K562 (cell line): ENCODE measurements around the gene PTPRM. TPM values are rescaled to one million over a fixed set of nuclear protein-coding genes. Genes with fewer than 3 reads are reported as not detected.

Experiments used
- ATAC-seq: fragments of 200-7000 bp; cut with Tn5 transposase; 3 replicates; pipeline ENCODE4 v1.9.1; 2020; ENCODE audit warnings: moderate library complexity
- BruUV-seq: library from RNA; stranded (reverse); fragments of 400-500 nt; replicated peaks from 2 replicates; lab custom pipeline; 2021; lab: Mats Ljungman, UMichigan
- CTCF ChIA-PET: fragments of 300-600 bp; formaldehyde crosslinking; extraction: SDS; loops from one replicate; lab custom pipeline; 2021; ENCODE audit warnings: low intra/inter-chr PET ratio; lab: Yijun Ruan, JAX
- POLR2A ChIA-PET: fragments of 300-600, 350-650 bp; sonication (Branson Sonifier 250); formaldehyde crosslinking; extraction: SDS; loops from one replicate; lab custom pipeline; 2021; ENCODE audit warnings: antibody characterized with exemption, inconsistent platforms; lab: Yijun Ruan, JAX
- DNase-seq, 4 experiments: peaks; one replicate each; pipeline versions ENCODE4 v3.0.0 to v3.0.0-alpha.2; 2011 to 2018; ENCODE audit warnings: low spot score in 3 of 4, mixed read lengths in 3 of 4; ENCODE audit errors: extremely low read depth in 1 of 4
- FAIRE-seq: peaks from 2 replicates; lab custom pipeline; 2011; peaks lifted over from hg19 to GRCh38; lab: Jason Lieb, UNC
- H2AFZ ChIP-seq: 2 replicates; pipeline ENCODE4 v1.6.0; 2011; ENCODE audit warnings: low read depth, low read length, control low read depth, inconsistent platforms
- H3K27ac ChIP-seq: fragments of 200-600 bp; 3 replicates; pipeline ENCODE4 v1.8.0; 2011; ENCODE audit warnings: low read depth, mild to moderate bottlenecking, control low read depth, inconsistent platforms, low read length, moderate library complexity, mixed read lengths; ENCODE audit errors: extremely low read depth
- H3K27me3 ChIP-seq, 2 experiments: fragments of 300-600 bp in 1 of 2; 2 replicates in 1 of 2; 3 replicates in 1 of 2; pipeline versions ENCODE4 v1.6.0 to v1.8.0; 2011; ENCODE audit warnings: inconsistent platforms in 2 of 2, low read length in 2 of 2, mild to moderate bottlenecking in 1 of 2, mixed read lengths in 1 of 2, moderate library complexity in 1 of 2; ENCODE audit not compliant: control insufficient read depth in 2 of 2, insufficient read depth in 2 of 2
- H3K36me3 ChIP-seq: fragments of 300-600 bp; 3 replicates; pipeline ENCODE4 v1.8.0; 2011; ENCODE audit warnings: mild to moderate bottlenecking, low read length, inconsistent platforms; ENCODE audit not compliant: control insufficient read depth, insufficient read depth
- H3K4me1 ChIP-seq, 2 experiments: fragments of 200-600 bp in 1 of 2; replicated peaks in 1 of 2; 2 replicates in 1 of 2; 3 replicates in 1 of 2; pipeline versions ENCODE4 v1.5.1 to v1.8.0; 2011; ENCODE audit warnings: inconsistent platforms in 2 of 2, low read length in 2 of 2, mild to moderate bottlenecking in 1 of 2, mixed read lengths in 1 of 2, moderate library complexity in 1 of 2; ENCODE audit not compliant: control insufficient read depth in 2 of 2, insufficient read depth in 2 of 2
- H3K4me2 ChIP-seq: 2 replicates; pipeline ENCODE4 v1.6.1; 2011; ENCODE audit warnings: low read length, control low read depth, inconsistent platforms, mixed read lengths; ENCODE audit not compliant: insufficient read depth
- H3K4me3 ChIP-seq: fragments of 200-600 bp; sonication (generic), shearing (Covaris generic); 2 replicates; pipeline ENCODE4 v1.5.1; 2016; ENCODE audit warnings: control low read depth, inconsistent platforms
- H3K79me2 ChIP-seq: fragments of 200-600 bp; 3 replicates; pipeline ENCODE4 v1.8.0; 2011; ENCODE audit warnings: low read length, inconsistent platforms; ENCODE audit not compliant: control insufficient read depth, insufficient read depth
- H3K9ac ChIP-seq, 2 experiments: 2 replicates each; pipeline versions ENCODE4 v1.6.0 to v1.6.1; 2011; ENCODE audit warnings: low read depth in 2 of 2, low read length in 2 of 2, control low read depth in 1 of 2, inconsistent platforms in 1 of 2, mild to moderate bottlenecking in 1 of 2, mixed read lengths in 1 of 2; ENCODE audit not compliant: insufficient read depth in 1 of 2
- H3K9me1 ChIP-seq: one replicate; pipeline ENCODE4 v1.6.0; 2011; ENCODE audit warnings: inconsistent platforms, mild to moderate bottlenecking, low read length, moderate library complexity; ENCODE audit not compliant: control insufficient read depth, insufficient read depth
- H3K9me3 ChIP-seq: replicated peaks from 2 replicates; pipeline ENCODE4 v1.5.1; 2011; ENCODE audit warnings: low read depth, low read length, inconsistent platforms; ENCODE audit not compliant: control insufficient read depth, insufficient read depth
- H4K20me1 ChIP-seq: replicated peaks from 2 replicates; pipeline ENCODE4 v1.6.1; 2011; ENCODE audit warnings: low read length, inconsistent platforms, mixed read lengths; ENCODE audit not compliant: control insufficient read depth, insufficient read depth
- CTBP1 ChIP-seq: fragments of 450-650 bp; IDR thresholded peaks from 2 replicates; pipeline ENCODE4 v1.6.1; 2016; ENCODE audit warnings: borderline replicate concordance
- HMGN3 ChIP-seq: IDR thresholded peaks from 2 replicates; pipeline ENCODE4 v1.6.1; 2011; ENCODE audit warnings: borderline replicate concordance, low read depth, mild to moderate bottlenecking, mixed read lengths, low read length; ENCODE audit not compliant: insufficient read length; ENCODE audit errors: extremely low read depth
- SRSF1 ChIP-seq: fragments of 200-400 bp; formaldehyde crosslinking; IDR thresholded peaks from 2 replicates; pipeline ENCODE4 v1.6.1; 2017; ENCODE audit warnings: mild to moderate bottlenecking, low read depth, low read length, moderate library complexity
- TEAD2 ChIP-seq: fragments of 450-650 bp; IDR thresholded peaks from 2 replicates; pipeline ENCODE4 v1.6.1; 2016; ENCODE audit warnings: missing genetic modification characterization, control low read depth, missing compliant biosample characterization
- U2AF2 ChIP-seq: fragments of 200-400 bp; formaldehyde crosslinking; optimal IDR thresholded peaks from 2 replicates; pipeline ENCODE3; 2017; ENCODE audit warnings: low read depth, mild to moderate bottlenecking, low read length
- ZBED1 ChIP-seq: IDR thresholded peaks from 2 replicates; pipeline ENCODE4 v1.6.1; 2014
- WGBS: fragments of 100-300 bp; shearing (Covaris generic); methylation state at CpG from one replicate; pipeline ENCODE4 v1.1.6; 2016; ENCODE audit warnings: low coverage, mixed read lengths; ENCODE audit not compliant: insufficient coverage; ENCODE audit errors: missing lambda C conversion rate; 5-methylcytosine and 5-hydroxymethylcytosine counted together
- in situ Hi-C: fragments of 300-500 bp; cut with MboI; formaldehyde crosslinking; loops from 4 replicates; pipeline ENCODE4 v1.15.0; 2018; ENCODE audit warnings: inconsistent platforms, mixed read lengths
- intact Hi-C: fragments of 100-400 bp; cut with micrococcal nuclease; formaldehyde crosslinking; loops from 2 replicates; pipeline ENCODE4 v1.14.2; 2022
- polyA plus RNA-seq, 8 experiments: library from polyadenylated mRNA; depleted of rRNA in 4 of 8; stranded (reverse) in 5 of 8; unstranded in 3 of 8; fragments of >200 nt; fragmentation: Nextera tagmentation in 2 of 8; fragmentation: Illumina TruSeq in 1 of 8; extraction: Ambion mirVana in 2 of 8; extraction: Trizol in 1 of 8; gene quantifications; 2 replicates each; pipeline versions ENCODE4 v1.2.1 to v1.2.3, GENCODE V29; 2011 to 2014; ENCODE audit warnings: inconsistent platforms in 1 of 8, missing spikeins in 1 of 8
- total RNA-seq, 7 experiments: library from RNA; depleted of rRNA in 6 of 7; stranded (reverse); fragments of >200 nt in 6 of 7; fragmentation: Illumina TruSeq in 2 of 7; extraction: Trizol in 2 of 7; gene quantifications; 2 replicates each; pipeline versions ENCODE4 v1.2.1 to v1.2.3, GENCODE V29; 2011 to 2021; ENCODE audit warnings: low replicate concordance in 1 of 7
- TF ChIP-seq, protein P1 (sequence below): fragments of 150-350 bp; conservative IDR thresholded peaks from 2 replicates; pipeline ENCODE4 v1.6.1; 2014; ENCODE audit warnings: low read length

The PTPRM gene
- total and polyA plus RNA-seq, 9 of the 15 experiments (the other 6 are each of a cell fraction or from before 2014, with no cell fraction given), result 0.03 to 0.16 (median 0.08) TPM; not detected in 3

DNA sequence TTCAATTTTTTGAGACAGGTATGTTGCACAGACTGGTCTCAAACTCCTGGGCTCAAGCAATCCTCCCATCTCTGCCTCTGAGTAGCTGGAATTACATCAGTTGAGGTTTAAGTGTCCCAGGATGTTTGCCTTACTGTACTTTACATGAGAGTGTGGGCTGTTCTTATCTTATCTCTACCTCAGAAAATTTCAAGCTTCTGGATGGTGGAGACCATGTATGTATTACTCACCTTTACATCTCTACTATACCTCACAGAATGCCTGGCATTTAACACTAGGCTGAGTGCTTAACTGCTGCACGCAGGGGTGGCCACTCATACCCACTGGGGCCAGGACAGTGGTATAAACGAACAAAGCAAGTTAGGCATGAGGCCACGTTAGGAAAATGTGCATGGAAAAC is 770.1 kb downstream of the PTPRM start:
- Histone ChIP-seq H3K9me1 (no peaks in the 10 kb centered on the region), H3K27me3 (peaks cover 9 to 38% of the 10 kb centered on the region in 2 experiments; a peak in 4 of 5 replicates), H3K36me3 (no peaks in the 10 kb centered on the region), H3K79me2 (no peaks in the 10 kb centered on the region), H3K27ac (no peak overlapping the region), H2AFZ (no peak overlapping the region), H3K4me1 (no peaks in the 10 kb centered on the region), H3K4me3 (no peak overlapping the region), H3K9me3 (no peaks in the 10 kb centered on the region), H3K9ac (no peak overlapping the region), H4K20me1 (no peaks in the 10 kb centered on the region), H3K4me2 (no peak overlapping the region)
- DNase-seq (no peak), FAIRE-seq (no peak), ATAC-seq (no peak)
- in situ Hi-C loops, result no loop called here
- intact Hi-C loops, result no loop called here
- CTCF ChIA-PET, result no interaction called here
- no TSS peak for BruUV-seq
- POLR2A ChIA-PET, result no interaction called here
- TF ChIP-seq TEAD2 (tag) (no peak), U2AF2 (no peak), CTBP1 (no peak), HMGN3 (no peak), SRSF1 (no peak), ZBED1 (no peak)
- TF ChIP-seq, protein P1, sequence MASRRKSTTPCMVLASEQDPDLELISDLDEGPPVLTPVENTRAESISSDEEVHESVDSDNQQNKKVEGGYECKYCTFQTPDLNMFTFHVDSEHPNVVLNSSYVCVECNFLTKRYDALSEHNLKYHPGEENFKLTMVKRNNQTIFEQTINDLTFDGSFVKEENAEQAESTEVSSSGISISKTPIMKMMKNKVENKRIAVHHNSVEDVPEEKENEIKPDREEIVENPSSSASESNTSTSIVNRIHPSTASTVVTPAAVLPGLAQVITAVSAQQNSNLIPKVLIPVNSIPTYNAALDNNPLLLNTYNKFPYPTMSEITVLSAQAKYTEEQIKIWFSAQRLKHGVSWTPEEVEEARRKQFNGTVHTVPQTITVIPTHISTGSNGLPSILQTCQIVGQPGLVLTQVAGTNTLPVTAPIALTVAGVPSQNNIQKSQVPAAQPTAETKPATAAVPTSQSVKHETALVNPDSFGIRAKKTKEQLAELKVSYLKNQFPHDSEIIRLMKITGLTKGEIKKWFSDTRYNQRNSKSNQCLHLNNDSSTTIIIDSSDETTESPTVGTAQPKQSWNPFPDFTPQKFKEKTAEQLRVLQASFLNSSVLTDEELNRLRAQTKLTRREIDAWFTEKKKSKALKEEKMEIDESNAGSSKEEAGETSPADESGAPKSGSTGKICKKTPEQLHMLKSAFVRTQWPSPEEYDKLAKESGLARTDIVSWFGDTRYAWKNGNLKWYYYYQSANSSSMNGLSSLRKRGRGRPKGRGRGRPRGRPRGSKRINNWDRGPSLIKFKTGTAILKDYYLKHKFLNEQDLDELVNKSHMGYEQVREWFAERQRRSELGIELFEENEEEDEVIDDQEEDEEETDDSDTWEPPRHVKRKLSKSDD, result no peak
- WGBS, result 0% methylated on average over 3 of the region's 3 CpGs
